ENCODE data around the gene TAS2R20. TPM values are rescaled to one million over a fixed set of nuclear protein-coding genes. Genes with fewer than 3 reads are reported as not detected.

The TAS2R20 gene
- total and polyA plus RNA-seq, 2 of the 8 experiments (the other 6 are each of a cell fraction or from before 2014, with no cell fraction given): 0.57 to 0.71 TPM

GRCh38 chr12:10994307-10994706 lies 3.8 kb downstream of the TAS2R20 start (continued):
- TF ChIP-seq, protein P1, sequence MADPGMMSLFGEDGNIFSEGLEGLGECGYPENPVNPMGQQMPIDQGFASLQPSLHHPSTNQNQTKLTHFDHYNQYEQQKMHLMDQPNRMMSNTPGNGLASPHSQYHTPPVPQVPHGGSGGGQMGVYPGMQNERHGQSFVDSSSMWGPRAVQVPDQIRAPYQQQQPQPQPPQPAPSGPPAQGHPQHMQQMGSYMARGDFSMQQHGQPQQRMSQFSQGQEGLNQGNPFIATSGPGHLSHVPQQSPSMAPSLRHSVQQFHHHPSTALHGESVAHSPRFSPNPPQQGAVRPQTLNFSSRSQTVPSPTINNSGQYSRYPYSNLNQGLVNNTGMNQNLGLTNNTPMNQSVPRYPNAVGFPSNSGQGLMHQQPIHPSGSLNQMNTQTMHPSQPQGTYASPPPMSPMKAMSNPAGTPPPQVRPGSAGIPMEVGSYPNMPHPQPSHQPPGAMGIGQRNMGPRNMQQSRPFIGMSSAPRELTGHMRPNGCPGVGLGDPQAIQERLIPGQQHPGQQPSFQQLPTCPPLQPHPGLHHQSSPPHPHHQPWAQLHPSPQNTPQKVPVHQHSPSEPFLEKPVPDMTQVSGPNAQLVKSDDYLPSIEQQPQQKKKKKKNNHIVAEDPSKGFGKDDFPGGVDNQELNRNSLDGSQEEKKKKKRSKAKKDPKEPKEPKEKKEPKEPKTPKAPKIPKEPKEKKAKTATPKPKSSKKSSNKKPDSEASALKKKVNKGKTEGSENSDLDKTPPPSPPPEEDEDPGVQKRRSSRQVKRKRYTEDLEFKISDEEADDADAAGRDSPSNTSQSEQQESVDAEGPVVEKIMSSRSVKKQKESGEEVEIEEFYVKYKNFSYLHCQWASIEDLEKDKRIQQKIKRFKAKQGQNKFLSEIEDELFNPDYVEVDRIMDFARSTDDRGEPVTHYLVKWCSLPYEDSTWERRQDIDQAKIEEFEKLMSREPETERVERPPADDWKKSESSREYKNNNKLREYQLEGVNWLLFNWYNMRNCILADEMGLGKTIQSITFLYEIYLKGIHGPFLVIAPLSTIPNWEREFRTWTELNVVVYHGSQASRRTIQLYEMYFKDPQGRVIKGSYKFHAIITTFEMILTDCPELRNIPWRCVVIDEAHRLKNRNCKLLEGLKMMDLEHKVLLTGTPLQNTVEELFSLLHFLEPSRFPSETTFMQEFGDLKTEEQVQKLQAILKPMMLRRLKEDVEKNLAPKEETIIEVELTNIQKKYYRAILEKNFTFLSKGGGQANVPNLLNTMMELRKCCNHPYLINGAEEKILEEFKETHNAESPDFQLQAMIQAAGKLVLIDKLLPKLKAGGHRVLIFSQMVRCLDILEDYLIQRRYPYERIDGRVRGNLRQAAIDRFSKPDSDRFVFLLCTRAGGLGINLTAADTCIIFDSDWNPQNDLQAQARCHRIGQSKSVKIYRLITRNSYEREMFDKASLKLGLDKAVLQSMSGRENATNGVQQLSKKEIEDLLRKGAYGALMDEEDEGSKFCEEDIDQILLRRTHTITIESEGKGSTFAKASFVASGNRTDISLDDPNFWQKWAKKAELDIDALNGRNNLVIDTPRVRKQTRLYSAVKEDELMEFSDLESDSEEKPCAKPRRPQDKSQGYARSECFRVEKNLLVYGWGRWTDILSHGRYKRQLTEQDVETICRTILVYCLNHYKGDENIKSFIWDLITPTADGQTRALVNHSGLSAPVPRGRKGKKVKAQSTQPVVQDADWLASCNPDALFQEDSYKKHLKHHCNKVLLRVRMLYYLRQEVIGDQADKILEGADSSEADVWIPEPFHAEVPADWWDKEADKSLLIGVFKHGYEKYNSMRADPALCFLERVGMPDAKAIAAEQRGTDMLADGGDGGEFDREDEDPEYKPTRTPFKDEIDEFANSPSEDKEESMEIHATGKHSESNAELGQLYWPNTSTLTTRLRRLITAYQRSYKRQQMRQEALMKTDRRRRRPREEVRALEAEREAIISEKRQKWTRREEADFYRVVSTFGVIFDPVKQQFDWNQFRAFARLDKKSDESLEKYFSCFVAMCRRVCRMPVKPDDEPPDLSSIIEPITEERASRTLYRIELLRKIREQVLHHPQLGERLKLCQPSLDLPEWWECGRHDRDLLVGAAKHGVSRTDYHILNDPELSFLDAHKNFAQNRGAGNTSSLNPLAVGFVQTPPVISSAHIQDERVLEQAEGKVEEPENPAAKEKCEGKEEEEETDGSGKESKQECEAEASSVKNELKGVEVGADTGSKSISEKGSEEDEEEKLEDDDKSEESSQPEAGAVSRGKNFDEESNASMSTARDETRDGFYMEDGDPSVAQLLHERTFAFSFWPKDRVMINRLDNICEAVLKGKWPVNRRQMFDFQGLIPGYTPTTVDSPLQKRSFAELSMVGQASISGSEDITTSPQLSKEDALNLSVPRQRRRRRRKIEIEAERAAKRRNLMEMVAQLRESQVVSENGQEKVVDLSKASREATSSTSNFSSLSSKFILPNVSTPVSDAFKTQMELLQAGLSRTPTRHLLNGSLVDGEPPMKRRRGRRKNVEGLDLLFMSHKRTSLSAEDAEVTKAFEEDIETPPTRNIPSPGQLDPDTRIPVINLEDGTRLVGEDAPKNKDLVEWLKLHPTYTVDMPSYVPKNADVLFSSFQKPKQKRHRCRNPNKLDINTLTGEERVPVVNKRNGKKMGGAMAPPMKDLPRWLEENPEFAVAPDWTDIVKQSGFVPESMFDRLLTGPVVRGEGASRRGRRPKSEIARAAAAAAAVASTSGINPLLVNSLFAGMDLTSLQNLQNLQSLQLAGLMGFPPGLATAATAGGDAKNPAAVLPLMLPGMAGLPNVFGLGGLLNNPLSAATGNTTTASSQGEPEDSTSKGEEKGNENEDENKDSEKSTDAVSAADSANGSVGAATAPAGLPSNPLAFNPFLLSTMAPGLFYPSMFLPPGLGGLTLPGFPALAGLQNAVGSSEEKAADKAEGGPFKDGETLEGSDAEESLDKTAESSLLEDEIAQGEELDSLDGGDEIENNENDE (IDR thresholded peaks at IDR 0.05; ENCODE audit: insufficient replicate concordance, low read length): no peak

Measured in H1 (cell line).